Osteocyte (in vitro differentiated cells): Measurements from ENCODE around the gene HOXD10. TPM values are rescaled to one million over a fixed set of nuclear protein-coding genes. Genes with fewer than 3 reads are reported as not detected.

Experiments
- DNase-seq: peaks from one replicate; pipeline ENCODE4 v3.0.0; 2021; ENCODE audit warnings: mixed read lengths; ENCODE audit not compliant: unreplicated experiment; ENCODE audit errors: extremely low spot score
- H3K27ac Mint-ChIP-seq: one replicate; pipeline ENCODE4 v1.8.0; 2021; ENCODE audit warnings: mild to moderate bottlenecking, mixed read lengths; ENCODE audit not compliant: unreplicated experiment
- H3K27me3 Mint-ChIP-seq: one replicate; pipeline ENCODE4 v1.8.0; 2021; ENCODE audit warnings: mixed read lengths; ENCODE audit not compliant: unreplicated experiment
- H3K36me3 Mint-ChIP-seq: one replicate; pipeline ENCODE4 v1.8.0; 2021; ENCODE audit warnings: mixed read lengths; ENCODE audit not compliant: unreplicated experiment
- H3K4me1 Mint-ChIP-seq: one replicate; pipeline ENCODE4 v1.8.0; 2021; ENCODE audit warnings: mixed read lengths; ENCODE audit not compliant: unreplicated experiment
- H3K4me3 Mint-ChIP-seq: one replicate; pipeline ENCODE4 v1.8.0; 2021; ENCODE audit warnings: mild to moderate bottlenecking, moderate library complexity, mixed read lengths; ENCODE audit not compliant: unreplicated experiment
- H3K9me3 Mint-ChIP-seq: one replicate; pipeline ENCODE4 v1.8.0; 2021; ENCODE audit warnings: mixed read lengths; ENCODE audit not compliant: unreplicated experiment
- CTCF ChIP-seq: fragments of 200-600 bp; sonication (generic); IDR thresholded peaks from 2 replicates; pipeline ENCODE4 v1.5.0; 2021; ENCODE audit warnings: antibody characterized with exemption, mild to moderate bottlenecking, moderate library complexity
- long read RNA-seq: library from polyadenylated mRNA; unstranded; transcript quantifications from one replicate; pipeline ENCODE4 v2.0.0, GENCODE V29; 2021
- total RNA-seq: library from RNA; stranded (reverse); gene quantifications from 2 replicates; pipeline ENCODE4 v1.2.1, GENCODE V29; 2021

HOXD10 gene
- total RNA-seq: not detected in 2 replicates
- long read RNA-seq: 0 reads

DNA sequence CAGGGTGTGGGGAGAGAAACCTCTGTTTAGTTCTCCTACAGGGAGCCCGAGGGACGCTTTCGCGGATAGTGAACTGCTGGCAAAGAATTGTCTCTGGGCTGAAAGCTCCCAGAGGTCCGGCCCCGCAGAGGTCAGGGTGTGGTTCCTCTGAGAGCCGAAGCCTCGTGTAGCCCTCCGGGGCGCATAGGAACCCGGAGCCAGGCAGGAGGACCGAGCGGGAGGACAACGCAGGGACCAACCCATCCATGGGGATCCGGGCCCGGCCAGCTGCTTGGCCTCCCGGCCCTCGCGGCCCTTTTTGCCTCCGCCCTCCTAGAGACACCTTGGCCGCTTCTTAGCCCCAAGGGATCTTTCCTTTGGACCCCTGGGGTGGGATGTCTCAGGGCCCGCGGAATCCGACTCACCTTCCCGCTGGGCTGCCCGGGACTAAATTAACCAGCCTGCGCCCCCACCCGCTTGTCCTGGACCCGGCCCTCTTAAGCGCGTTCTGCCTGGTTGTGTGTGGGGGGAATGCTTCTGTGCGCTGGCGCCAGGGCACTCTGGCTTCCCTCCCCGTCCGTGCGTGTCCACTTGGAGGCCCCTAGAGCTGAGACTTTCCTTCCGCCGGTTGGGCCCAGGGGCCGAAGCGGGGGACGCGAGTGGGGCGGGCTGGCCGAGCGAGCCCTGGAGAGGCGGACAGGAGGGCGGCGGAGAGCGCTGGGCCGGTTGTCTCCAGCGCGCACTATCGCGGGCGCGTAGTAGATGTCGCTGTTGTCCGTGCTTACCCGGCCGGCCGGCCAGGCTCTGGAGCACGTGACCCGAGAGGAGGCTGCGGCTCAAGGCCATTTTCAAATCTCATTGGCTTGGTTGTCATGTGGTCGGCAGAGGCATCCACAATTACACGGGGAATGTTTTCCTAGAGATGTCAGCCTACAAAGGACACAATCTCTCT is at the start of gene HOXD10:
HOXD10 (plus strand) TSS at position 896 of the 931 bp plus-strand sequence. CDS start 56 bp downstream, outside the sequence.
- no peak for TF ChIP-seq CTCF

DNA sequence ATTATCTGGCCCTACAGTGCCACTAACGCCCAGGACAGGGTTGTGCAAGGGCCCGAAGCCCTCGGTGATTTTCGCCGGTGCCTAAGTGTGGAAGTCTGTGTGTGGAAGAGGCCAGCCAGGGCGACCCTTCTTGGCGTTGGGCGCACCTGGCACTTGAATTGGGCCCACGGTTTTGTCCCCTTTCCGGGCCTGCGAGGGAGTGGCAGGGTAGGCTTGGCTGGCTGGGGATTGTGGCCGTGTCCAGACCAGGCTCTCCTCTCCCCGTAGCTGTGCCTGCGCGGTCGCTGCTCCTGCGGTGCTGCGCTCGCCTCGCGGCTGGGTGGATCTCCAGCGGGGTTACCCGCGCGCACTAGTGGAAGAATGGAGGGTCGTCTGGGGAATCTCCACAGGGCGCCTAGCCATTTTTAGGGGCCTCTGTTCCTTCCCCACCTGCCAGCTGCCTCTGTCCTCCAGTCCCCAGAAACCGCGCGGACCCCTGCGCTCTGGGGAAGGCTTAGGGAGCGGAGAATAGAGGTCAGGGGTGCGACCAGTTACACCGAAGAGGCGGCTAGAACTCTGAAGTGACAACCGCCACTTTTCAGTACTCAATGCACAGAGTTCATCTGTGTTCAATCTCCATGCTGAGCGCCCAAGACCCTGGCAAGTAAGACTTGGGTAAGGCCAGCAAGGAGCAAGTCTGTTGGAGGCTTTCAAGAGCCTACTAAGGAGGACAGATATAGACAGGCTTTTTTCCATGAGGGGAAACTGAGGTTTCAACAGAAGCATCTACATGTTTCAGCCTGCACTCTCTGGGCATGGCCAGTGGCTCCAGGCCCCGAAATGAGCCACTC is 48.8 kb upstream of the HOXD10 start:
- TF ChIP-seq CTCF: no peak
- no peaks in the 10 kb centered on the region for H3K4me1 Mint-ChIP-seq
- H3K9me3 Mint-ChIP-seq: no peaks in the 10 kb centered on the region
- H3K36me3 Mint-ChIP-seq: no peaks in the 10 kb centered on the region
- H3K27me3 Mint-ChIP-seq: peaks cover 17% of the 10 kb centered on the region
- no peak for DNase-seq
- H3K27ac Mint-ChIP-seq: no peak overlapping the region
- no peak overlapping the region for H3K4me3 Mint-ChIP-seq

More for the DNA sequence above, at the start of gene HOXD10:
- peaks cover 97% of the 10 kb centered on the region for H3K27me3 Mint-ChIP-seq
- H3K4me1 Mint-ChIP-seq: peaks cover 2% of the 10 kb centered on the region
- H3K4me3 Mint-ChIP-seq: no peak within 1 kb of the TSS
- peaks cover 1% of the 10 kb centered on the region for H3K36me3 Mint-ChIP-seq
- H3K9me3 Mint-ChIP-seq: peaks cover 3% of the 10 kb centered on the region
- H3K27ac Mint-ChIP-seq: no peak within 1 kb of the TSS
- no peak for DNase-seq

- TF ChIP-seq CTCF: no peak
- Mint-ChIP-seq H3K36me3 (no peaks in the 10 kb centered on the region), H3K9me3 (no peaks in the 10 kb centered on the region), H3K4me3 (no peak overlapping the region), H3K4me1 (no peaks in the 10 kb centered on the region), H3K27me3 (peaks cover 22% of the 10 kb centered on the region), H3K27ac (no peak overlapping the region)
- DNase-seq: no peak
Measured at GRCh38 chr2:176068419-176068832, 48.2 kb upstream of the HOXD10 start.

- Mint-ChIP-seq H3K36me3 (no peaks in the 10 kb centered on the region), H3K27me3 (peaks cover 37% of the 10 kb centered on the region)
- DNase-seq: no peak
Measured at GRCh38 chr2:176071330-176072291, 45.0 kb upstream of the HOXD10 start.

More at GRCh38 chr2:176071330-176072291, 45.0 kb upstream of the HOXD10 start:
- H3K9me3 Mint-ChIP-seq: no peaks in the 10 kb centered on the region
- H3K27ac Mint-ChIP-seq: no peak overlapping the region
- H3K4me1 Mint-ChIP-seq: no peaks in the 10 kb centered on the region
- no peak overlapping the region for H3K4me3 Mint-ChIP-seq
- no peak for TF ChIP-seq CTCF
